ENCODE results near the gene SLC23A3.

DNA sequence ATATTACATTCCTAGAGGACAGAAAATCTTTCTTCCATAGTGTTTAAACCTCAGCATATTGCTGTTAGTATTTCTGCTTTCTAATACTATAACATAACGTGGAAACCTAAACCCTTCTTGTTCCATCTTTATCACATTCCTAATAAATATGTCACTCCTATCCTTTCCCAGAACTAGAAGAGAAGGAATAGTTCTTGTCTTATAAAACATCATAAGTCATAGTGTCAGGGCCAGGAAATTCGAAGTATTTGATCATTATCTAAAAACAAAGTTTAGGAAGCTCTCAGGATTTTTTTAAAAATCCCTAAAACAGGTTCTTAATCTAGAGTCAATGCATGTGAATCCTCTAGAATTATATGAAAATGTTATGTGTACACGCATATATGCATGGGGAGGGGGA is 11.2 kb downstream of the SLC23A3 start:
- TF ChIP-seq, protein P1, sequence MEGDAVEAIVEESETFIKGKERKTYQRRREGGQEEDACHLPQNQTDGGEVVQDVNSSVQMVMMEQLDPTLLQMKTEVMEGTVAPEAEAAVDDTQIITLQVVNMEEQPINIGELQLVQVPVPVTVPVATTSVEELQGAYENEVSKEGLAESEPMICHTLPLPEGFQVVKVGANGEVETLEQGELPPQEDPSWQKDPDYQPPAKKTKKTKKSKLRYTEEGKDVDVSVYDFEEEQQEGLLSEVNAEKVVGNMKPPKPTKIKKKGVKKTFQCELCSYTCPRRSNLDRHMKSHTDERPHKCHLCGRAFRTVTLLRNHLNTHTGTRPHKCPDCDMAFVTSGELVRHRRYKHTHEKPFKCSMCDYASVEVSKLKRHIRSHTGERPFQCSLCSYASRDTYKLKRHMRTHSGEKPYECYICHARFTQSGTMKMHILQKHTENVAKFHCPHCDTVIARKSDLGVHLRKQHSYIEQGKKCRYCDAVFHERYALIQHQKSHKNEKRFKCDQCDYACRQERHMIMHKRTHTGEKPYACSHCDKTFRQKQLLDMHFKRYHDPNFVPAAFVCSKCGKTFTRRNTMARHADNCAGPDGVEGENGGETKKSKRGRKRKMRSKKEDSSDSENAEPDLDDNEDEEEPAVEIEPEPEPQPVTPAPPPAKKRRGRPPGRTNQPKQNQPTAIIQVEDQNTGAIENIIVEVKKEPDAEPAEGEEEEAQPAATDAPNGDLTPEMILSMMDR (IDR thresholded peaks at IDR 0.05) = no peak
- no peak for TF ChIP-seq POLR2A (IDR thresholded peaks at IDR 0.05)
